ENCODE data around the gene EMC1.
"Not testable (repeated sequence)": the region's sequence is repeated elsewhere in the genome, so short reads cannot be mapped to it uniquely, and the experiment has no call there.

Gene EMC1

GRCh38 chr1:19187852-19188251, 63.5 kb downstream of the EMC1 start:
- DNase-seq = no peak

DNA sequence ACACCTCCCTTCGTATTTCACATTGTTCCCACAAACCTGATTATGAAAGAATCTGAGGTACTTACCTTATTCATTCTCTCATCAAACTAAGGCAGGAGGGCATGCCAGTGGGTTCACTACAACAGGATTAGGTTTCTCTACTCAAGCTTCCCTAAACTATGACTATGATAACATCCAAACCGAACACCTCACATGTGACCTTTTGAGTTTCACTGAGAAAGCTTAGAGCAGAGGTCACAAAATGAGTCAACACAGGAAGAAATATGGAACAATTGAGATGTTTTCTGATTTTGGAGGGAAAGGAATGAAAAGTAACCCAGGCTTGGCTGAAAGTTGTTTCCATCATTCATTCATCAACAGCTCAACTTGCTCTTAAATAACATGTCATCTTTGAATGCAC, 65.3 kb downstream of the EMC1 start:
- no peak for DNase-seq

GRCh38 chr1:19182223-19182622, 69.1 kb downstream of the EMC1 start:
- DNase-seq = no peak

DNA sequence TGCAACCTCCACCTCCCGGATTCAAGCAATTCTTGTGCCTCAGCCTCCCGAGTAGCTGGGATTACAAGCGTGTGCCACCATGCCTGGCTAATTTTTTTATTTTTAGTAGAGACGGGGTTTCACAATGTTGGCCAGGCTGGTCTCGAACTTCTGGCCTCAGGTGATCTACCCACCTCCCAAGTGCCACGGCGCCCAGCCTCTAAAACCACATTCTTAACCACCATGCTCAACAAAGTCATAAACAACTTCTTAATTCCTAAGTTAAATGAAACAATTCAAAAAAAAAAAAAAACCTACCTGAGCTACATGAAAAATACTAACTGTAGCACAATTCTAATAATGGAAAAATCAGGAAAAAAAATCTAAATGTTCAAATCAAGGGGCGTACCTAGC, 71.1 kb downstream of the EMC1 start:
- not testable (repeated sequence) for DNase-seq

DNA sequence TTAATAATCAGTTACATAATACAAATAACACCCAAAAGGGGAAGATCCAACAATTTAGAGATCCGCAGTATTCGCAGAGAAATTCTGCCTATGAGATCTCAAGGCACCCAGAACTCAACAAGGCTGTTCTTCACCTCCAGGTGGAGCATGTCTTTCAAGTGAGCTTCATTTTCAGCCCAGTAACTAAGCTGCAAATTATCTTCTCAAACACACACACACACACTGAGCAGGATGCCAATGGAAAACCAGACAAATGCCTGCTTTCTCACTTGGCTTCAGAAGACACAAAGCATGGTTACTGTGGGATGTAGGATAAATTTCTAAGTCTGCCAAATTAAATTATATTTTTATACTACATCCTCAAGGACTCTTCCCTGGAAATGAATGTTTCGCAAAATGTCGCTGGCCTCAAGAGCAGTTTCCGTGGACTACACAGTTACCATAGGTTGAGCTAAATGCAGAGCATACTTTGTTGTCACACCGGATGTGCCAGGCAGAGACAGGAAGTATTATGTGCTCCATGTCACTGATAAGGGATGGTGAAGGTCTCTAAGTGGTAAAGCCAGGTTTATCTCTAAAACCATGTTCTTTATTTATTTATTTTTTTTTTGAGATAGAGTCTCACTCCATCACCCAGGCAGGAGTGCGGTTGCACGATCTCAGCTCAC, 71.6 kb downstream of the EMC1 start:
- no peak for DNase-seq

- DNase-seq = no peak
Observed at GRCh38 chr1:19178734-19179398, 72.5 kb downstream of the EMC1 start.

- no peak for DNase-seq
Observed at GRCh38 chr1:19177811-19178210, 73.5 kb downstream of the EMC1 start.

DNA sequence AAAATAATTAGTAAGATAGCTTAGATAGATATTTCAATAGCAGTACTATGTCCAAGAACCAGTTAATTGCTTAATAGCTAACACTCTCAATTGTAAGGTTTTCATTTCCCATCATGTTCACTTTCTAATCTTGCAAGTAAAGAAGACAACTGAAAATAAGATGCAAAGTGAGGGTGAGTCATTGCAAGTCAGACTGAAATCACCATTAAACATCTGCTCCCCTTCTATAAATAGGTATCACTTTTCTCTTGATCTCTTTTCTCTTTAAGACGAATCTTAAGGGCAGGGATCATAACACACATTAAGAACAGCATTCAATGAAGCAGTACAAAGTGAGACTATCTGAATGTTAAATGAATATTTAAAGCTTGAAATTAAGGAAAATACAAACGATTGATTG, 81.7 kb downstream of the EMC1 start:
- no peak for DNase-seq

GRCh38 chr1:19167140-19167539, 84.2 kb downstream of the EMC1 start:
- no peak for DNase-seq

DNA sequence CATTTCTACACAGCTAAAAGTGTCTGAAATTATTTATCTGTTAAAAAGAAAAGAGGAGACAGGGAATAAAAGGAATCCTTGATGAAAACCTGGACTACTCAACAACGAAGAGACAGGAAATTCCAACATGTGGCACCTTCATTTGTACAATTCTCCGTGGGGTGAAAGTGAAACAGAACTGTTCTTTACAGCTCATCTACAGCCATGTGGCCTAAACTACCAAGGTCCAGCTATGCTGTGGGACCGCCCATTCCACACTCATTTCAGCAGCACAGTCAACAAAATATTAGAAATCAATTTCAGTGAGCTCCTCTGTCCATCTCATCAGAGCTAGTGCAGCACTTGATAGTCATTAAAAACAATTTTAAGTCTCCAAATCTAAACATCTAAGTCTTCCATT, 85.3 kb downstream of the EMC1 start:
- DNase-seq = no peak

Data from inflammatory macrophage treated with lipopolysaccharide for 1 hour (primary cell).